H9 (cell line): ENCODE measurements around the gene SIGLEC10. TPM values are rescaled to one million over a fixed set of nuclear protein-coding genes. Genes with fewer than 3 reads are reported as not detected.

ENCODE experiments used
- DNase-seq: peaks from one replicate; pipeline ENCODE4 v3.0.0-alpha.2; 2017
- H2AFZ ChIP-seq: one replicate; pipeline ENCODE4 v1.6.1; 2013; ENCODE audit warnings: mild to moderate bottlenecking, low read length, control low read depth, moderate library complexity
- H2AK5ac ChIP-seq: 2 replicates; pipeline ENCODE4 v1.6.1; 2013; ENCODE audit warnings: low read length, control low read depth, mixed read lengths; ENCODE audit not compliant: insufficient read length
- H2BK120ac ChIP-seq: one replicate; pipeline ENCODE4 v1.6.1; 2013; ENCODE audit warnings: low read depth, mild to moderate bottlenecking, low read length, control low read depth, inconsistent platforms; ENCODE audit not compliant: poor library complexity, severe bottlenecking
- H2BK12ac ChIP-seq: 2 replicates; pipeline ENCODE4 v1.6.1; 2013; ENCODE audit warnings: low read length, control low read depth, mixed read lengths, low read depth; ENCODE audit not compliant: insufficient read length
- H2BK15ac ChIP-seq: 2 replicates; pipeline ENCODE4 v1.6.1; 2013; ENCODE audit warnings: low read depth, low read length, control low read depth
- H2BK20ac ChIP-seq: one replicate; pipeline ENCODE4 v1.6.1; 2013; ENCODE audit warnings: low read depth, mild to moderate bottlenecking, low read length, control low read depth, inconsistent platforms; ENCODE audit not compliant: poor library complexity, severe bottlenecking
- H2BK5ac ChIP-seq: 2 replicates; pipeline ENCODE4 v1.6.1; 2013; ENCODE audit warnings: low read length, control low read depth, mixed read lengths; ENCODE audit not compliant: insufficient read length
- H3K14ac ChIP-seq: 2 replicates; pipeline ENCODE4 v1.6.1; 2013; ENCODE audit warnings: low read length, control low read depth; ENCODE audit not compliant: insufficient read depth
- H3K18ac ChIP-seq: 2 replicates; pipeline ENCODE4 v1.6.1; 2013; ENCODE audit warnings: low read depth, mild to moderate bottlenecking, mixed read lengths, low read length, control low read depth; ENCODE audit not compliant: insufficient read length
- H3K23ac ChIP-seq: 2 replicates; pipeline ENCODE4 v1.6.1; 2013; ENCODE audit warnings: low read length, control low read depth, mixed read lengths, low read depth; ENCODE audit not compliant: insufficient read length
- H3K23me2 ChIP-seq: 2 replicates; pipeline ENCODE4 v1.6.1; 2013; ENCODE audit warnings: low read depth, mild to moderate bottlenecking, mixed read lengths, low read length, control low read depth; ENCODE audit not compliant: insufficient read length, poor library complexity, severe bottlenecking
- H3K27ac ChIP-seq: 2 replicates; pipeline ENCODE4 v1.5.1; 2013; ENCODE audit warnings: low read length, control low read depth, mixed read lengths, low read depth; ENCODE audit not compliant: insufficient read length
- H3K27me3 ChIP-seq: 2 replicates; pipeline ENCODE4 v1.6.1; 2013; ENCODE audit warnings: low read length, control low read depth, inconsistent platforms; ENCODE audit not compliant: insufficient read depth
- H3K4ac ChIP-seq: 2 replicates; pipeline ENCODE4 v1.6.1; 2013; ENCODE audit warnings: low read depth, mild to moderate bottlenecking, control low read depth, inconsistent platforms, low read length, moderate library complexity
- H3K4me1 ChIP-seq: 2 replicates; pipeline ENCODE4 v1.6.1; 2013; ENCODE audit warnings: low read length, control low read depth, inconsistent platforms; ENCODE audit not compliant: insufficient read depth
- H3K4me2 ChIP-seq: 2 replicates; pipeline ENCODE4 v1.6.1; 2013; ENCODE audit warnings: low read length, control low read depth, mixed read lengths; ENCODE audit not compliant: insufficient read length, insufficient read depth
- H3K56ac ChIP-seq: 2 replicates; pipeline ENCODE4 v1.6.1; 2013; ENCODE audit warnings: low read depth, mild to moderate bottlenecking, mixed read lengths, low read length, control low read depth; ENCODE audit not compliant: insufficient read length
- H3K79me1 ChIP-seq: 2 replicates; pipeline ENCODE4 v1.6.1; 2013; ENCODE audit warnings: low read depth, mild to moderate bottlenecking, moderate library complexity, low read length, control low read depth, inconsistent platforms; ENCODE audit not compliant: insufficient read depth, poor library complexity, severe bottlenecking
- H3K79me2 ChIP-seq: 2 replicates; pipeline ENCODE4 v1.6.1; 2013; ENCODE audit warnings: low read length, control low read depth, inconsistent platforms; ENCODE audit not compliant: insufficient read depth
- H3K9ac ChIP-seq: 2 replicates; pipeline ENCODE4 v1.6.1; 2013; ENCODE audit warnings: low read length, control low read depth, mixed read lengths; ENCODE audit not compliant: insufficient read length; ENCODE audit errors: extremely low read depth
- H3K9me3 ChIP-seq: one replicate; pipeline ENCODE4 v1.6.1; 2013; ENCODE audit warnings: low read depth, low read length, inconsistent platforms; ENCODE audit not compliant: control insufficient read depth
- H3T11ph ChIP-seq: one replicate; pipeline ENCODE4 v1.6.1; 2013; ENCODE audit warnings: mild to moderate bottlenecking, low read length, control low read depth, inconsistent platforms
- H4K20me1 ChIP-seq: one replicate; pipeline ENCODE4 v1.6.1; 2013; ENCODE audit not compliant: control insufficient read depth, insufficient read length, insufficient read depth
- H4K5ac ChIP-seq: 2 replicates; pipeline ENCODE4 v1.6.1; 2013; ENCODE audit warnings: low read depth, mild to moderate bottlenecking, mixed read lengths, low read length, control low read depth; ENCODE audit not compliant: insufficient read length
- H4K8ac ChIP-seq: replicated peaks from 2 replicates; pipeline ENCODE4 v1.6.1; 2013; ENCODE audit warnings: low read length, control low read depth, mixed read lengths, low read depth; ENCODE audit not compliant: insufficient read length
- H4K91ac ChIP-seq: 2 replicates; pipeline ENCODE4 v1.6.1; 2013; ENCODE audit warnings: low read depth, mild to moderate bottlenecking, moderate library complexity, mixed read lengths, low read length, control low read depth; ENCODE audit not compliant: insufficient read length
- H3K27ac Mint-ChIP-seq, 3 experiments: 2 replicates in 2 of 3; 3 replicates in 1 of 3; pipeline ENCODE4 v1.8.0; 2020 to 2021; ENCODE audit warnings: mixed read lengths in 3 of 3, mild to moderate bottlenecking in 1 of 3, moderate library complexity in 1 of 3
- H3K27me3 Mint-ChIP-seq: 2 replicates; pipeline ENCODE4 v1.8.0; 2021; ENCODE audit warnings: low read depth, mild to moderate bottlenecking, moderate library complexity, mixed read lengths
- H3K36me3 Mint-ChIP-seq, 3 experiments: 2 replicates in 2 of 3; 3 replicates in 1 of 3; pipeline ENCODE4 v1.8.0; 2020 to 2021; ENCODE audit warnings: low read depth in 3 of 3, mixed read lengths in 3 of 3; ENCODE audit not compliant: insufficient read depth in 1 of 3
- H3K4me1 Mint-ChIP-seq, 2 experiments: 2 replicates each; pipeline ENCODE4 v1.8.0; 2020; ENCODE audit warnings: mixed read lengths in 2 of 2
- H3K4me3 Mint-ChIP-seq, 2 experiments: 2 replicates in 1 of 2; 3 replicates in 1 of 2; pipeline ENCODE4 v1.8.0; 2020 to 2021; ENCODE audit warnings: mild to moderate bottlenecking in 2 of 2, mixed read lengths in 2 of 2, moderate library complexity in 1 of 2
- H3K9me3 Mint-ChIP-seq, 2 experiments: 2 replicates in 1 of 2; 3 replicates in 1 of 2; pipeline ENCODE4 v1.8.0; 2020; ENCODE audit warnings: mild to moderate bottlenecking in 2 of 2, mixed read lengths in 2 of 2, moderate library complexity in 1 of 2
- WGBS: extraction: QIAGEN DNeasy Blood & Tissue Kit; methylation state at CpG from one replicate; pipeline ENCODE4 v1.1.7; 2013; ENCODE audit warnings: missing lambda C conversion rate, low lambda C conversion rate, mixed read lengths; ENCODE audit not compliant: insufficient read length; ENCODE audit errors: extremely low coverage; 5-methylcytosine and 5-hydroxymethylcytosine counted together
- total RNA-seq: library from RNA; stranded (reverse); gene quantifications from 2 replicates; pipeline ENCODE4 v1.2.1, GENCODE V29; 2021
- TF ChIP-seq, protein P1 (sequence below): fragments of 200-600 bp; sonication (generic); conservative IDR thresholded peaks from 3 replicates; pipeline ENCODE4 v1.8.0; 2021; ENCODE audit warnings: antibody characterized with exemption, mild to moderate bottlenecking

The SIGLEC10 gene
- total RNA-seq, 1 experiment from 2014 or later, result not detected

- Histone ChIP-seq H4K20me1 (no peaks in the 10 kb centered on the region), H3K79me1 (no peaks in the 10 kb centered on the region), H3K18ac (no peak within 1 kb of the TSS), H3K23me2 (no peaks in the 10 kb centered on the region), H3K27me3 (no peaks in the 10 kb centered on the region), H2BK20ac (no peak within 1 kb of the TSS), H3K4me1 (no peaks in the 10 kb centered on the region), H3K56ac (no peak within 1 kb of the TSS), H3K9ac (no peak within 1 kb of the TSS), H2BK5ac (no peak within 1 kb of the TSS), H2AFZ (no peak within 1 kb of the TSS), H2AK5ac (no peak within 1 kb of the TSS), H3T11ph (no peak within 1 kb of the TSS), H3K14ac (no peak within 1 kb of the TSS), H4K91ac (no peak within 1 kb of the TSS), H2BK12ac (no peak within 1 kb of the TSS), H2BK15ac (no peak within 1 kb of the TSS), H3K23ac (no peak within 1 kb of the TSS), H3K4me2 (no peak within 1 kb of the TSS), H4K8ac (no peak within 1 kb of the TSS), H3K9me3 (no peaks in the 10 kb centered on the region), H2BK120ac (no peak within 1 kb of the TSS), H3K4ac (no peak within 1 kb of the TSS), H3K27ac (no peak within 1 kb of the TSS), H4K5ac (no peak within 1 kb of the TSS), H3K79me2 (no peaks in the 10 kb centered on the region)
- Mint-ChIP-seq H3K27me3 (peaks cover 28% of the 10 kb centered on the region), H3K9me3 (peaks cover 0 to 93% of the 10 kb centered on the region in 2 experiments; a peak in 2 of 5 replicates), H3K4me1 (peaks cover 0 to 4% of the 10 kb centered on the region in 2 experiments; a peak in 2 of 4 replicates), H3K36me3 (peaks cover 0 to 9% (median 0%) of the 10 kb centered on the region in 3 experiments; a peak in 1 of 7 replicates), H3K4me3 (no peak within 1 kb of the TSS), H3K27ac (peak within 1 kb of the TSS in 1 of 3 experiments; percentile 12; a peak in 1 of 7 replicates)
- DNase-seq, result no peak
- TF ChIP-seq, protein P1, sequence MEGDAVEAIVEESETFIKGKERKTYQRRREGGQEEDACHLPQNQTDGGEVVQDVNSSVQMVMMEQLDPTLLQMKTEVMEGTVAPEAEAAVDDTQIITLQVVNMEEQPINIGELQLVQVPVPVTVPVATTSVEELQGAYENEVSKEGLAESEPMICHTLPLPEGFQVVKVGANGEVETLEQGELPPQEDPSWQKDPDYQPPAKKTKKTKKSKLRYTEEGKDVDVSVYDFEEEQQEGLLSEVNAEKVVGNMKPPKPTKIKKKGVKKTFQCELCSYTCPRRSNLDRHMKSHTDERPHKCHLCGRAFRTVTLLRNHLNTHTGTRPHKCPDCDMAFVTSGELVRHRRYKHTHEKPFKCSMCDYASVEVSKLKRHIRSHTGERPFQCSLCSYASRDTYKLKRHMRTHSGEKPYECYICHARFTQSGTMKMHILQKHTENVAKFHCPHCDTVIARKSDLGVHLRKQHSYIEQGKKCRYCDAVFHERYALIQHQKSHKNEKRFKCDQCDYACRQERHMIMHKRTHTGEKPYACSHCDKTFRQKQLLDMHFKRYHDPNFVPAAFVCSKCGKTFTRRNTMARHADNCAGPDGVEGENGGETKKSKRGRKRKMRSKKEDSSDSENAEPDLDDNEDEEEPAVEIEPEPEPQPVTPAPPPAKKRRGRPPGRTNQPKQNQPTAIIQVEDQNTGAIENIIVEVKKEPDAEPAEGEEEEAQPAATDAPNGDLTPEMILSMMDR, result no peak
- no CpG with 5 or more reads among the region's 10 CpGs for WGBS
Observed at GRCh38 chr19:51458051-51458645, 40.7 kb upstream of the SIGLEC10 start, which contains the start of gene SIGLEC8. Gene SIGLEC8 (minus strand): TSS chr19:51458454. CDS start chr19:51458387, 67 bp downstream.
